Retinal pigment epithelial cell (primary cell): Measurements from ENCODE around the gene CEP78.
A peak's percentile ranks its signal among the peaks of the same experiment; 100 is the strongest.

Experiments used
- DNase-seq: peaks from one replicate; pipeline ENCODE4 v3.0.0-alpha.2; 2010; ENCODE audit warnings: low read depth
- H3K4me3 ChIP-seq: 2 replicates; pipeline ENCODE4 v1.5.1; 2011; ENCODE audit warnings: mild to moderate bottlenecking, low read length, control low read depth, moderate library complexity
- CTCF ChIP-seq: conservative IDR thresholded peaks from 2 replicates; pipeline ENCODE4 v1.5.1; 2011; ENCODE audit warnings: low read depth, low read length, control low read depth, inconsistent platforms

CEP78 gene

GRCh38 chr9:78294290-78295176, 58.7 kb downstream of the CEP78 start:
- DNase-seq, result no peak
- TF ChIP-seq CTCF, result no peak
- H3K4me3 ChIP-seq, result no peak overlapping the region

- TF ChIP-seq CTCF, result no peak
These were observed 59.3 kb downstream of the CEP78 start for GRCh38 chr9:78295177-78295575.

GRCh38 chr9:78295731-78296130, 59.9 kb downstream of the CEP78 start:
- no peak for TF ChIP-seq CTCF
- H3K4me3 ChIP-seq, result peak overlapping the region; percentile 84
- no peak for DNase-seq

More at GRCh38 chr9:78295177-78295575, 59.3 kb downstream of the CEP78 start:
- no peak for DNase-seq
- no peak overlapping the region for H3K4me3 ChIP-seq

GRCh38 chr9:78296201-78296892, 60.5 kb downstream of the CEP78 start:
- TF ChIP-seq CTCF, result no peak
- DNase-seq, result no peak
- H3K4me3 ChIP-seq, result peak overlapping the region; percentile 84

GRCh38 chr9:78296893-78297671, 61.2 kb downstream of the CEP78 start, which contains the start of gene PSAT1:
TSS of gene PSAT1 (plus strand) at chr9:78297125. CDS start at chr9:78297211, 86 bp downstream.
- TF ChIP-seq CTCF, result no peak
- DNase-seq, result peak; percentile 91
- peak within 1 kb of the TSS; percentile 84 for H3K4me3 ChIP-seq

GRCh38 chr9:78297672-78297961, 61.7 kb downstream of the CEP78 start:
- no peak for DNase-seq
- no peak for TF ChIP-seq CTCF
- peak overlapping the region; percentile 84 for H3K4me3 ChIP-seq
